CD4-positive, alpha-beta T cell treated with Interleukin-10 for 1 hour (primary cell): ENCODE data around the gene SRRM5.
"Not testable (repeated sequence)": the region's sequence is repeated elsewhere in the genome, so short reads cannot be mapped to it uniquely, and the experiment has no call there.

Experiments
- DNase-seq: peaks from one replicate; pipeline ENCODE4 v3.0.0-alpha.2; 2020

The SRRM5 gene

GRCh38 chr19:43616954-43617353 is 5.1 kb downstream of the SRRM5 start:
- no peak for DNase-seq

DNA sequence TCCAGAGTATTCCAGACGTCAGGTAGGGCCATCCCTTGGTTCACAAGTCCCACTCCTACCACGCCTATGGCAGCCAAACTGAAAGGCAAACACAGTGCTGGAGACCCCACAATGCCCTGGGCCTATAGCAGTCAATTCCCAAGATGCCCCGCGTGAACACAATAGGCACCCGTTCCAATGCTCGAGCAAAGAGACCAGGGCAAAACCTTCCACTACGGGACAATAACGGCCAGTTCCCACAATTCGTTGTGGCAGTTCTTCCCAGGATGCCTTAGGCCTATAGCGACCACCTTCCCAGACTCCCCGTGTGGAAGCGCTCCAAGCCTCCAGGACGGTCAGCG is 7.0 kb downstream of the SRRM5 start:
- DNase-seq: peak; percentile 46

- DNase-seq: peak; percentile 90
Measured at GRCh38 chr19:43619262-43620060, 7.6 kb downstream of the SRRM5 start, which contains the start of gene ZNF428. Gene ZNF428 (minus strand): TSS chr19:43619629. CDS start chr19:43614304, 5,325 bp downstream.

- peak; percentile 88 for DNase-seq
Measured at GRCh38 chr19:43620061-43621001, 8.4 kb downstream of the SRRM5 start.

DNA sequence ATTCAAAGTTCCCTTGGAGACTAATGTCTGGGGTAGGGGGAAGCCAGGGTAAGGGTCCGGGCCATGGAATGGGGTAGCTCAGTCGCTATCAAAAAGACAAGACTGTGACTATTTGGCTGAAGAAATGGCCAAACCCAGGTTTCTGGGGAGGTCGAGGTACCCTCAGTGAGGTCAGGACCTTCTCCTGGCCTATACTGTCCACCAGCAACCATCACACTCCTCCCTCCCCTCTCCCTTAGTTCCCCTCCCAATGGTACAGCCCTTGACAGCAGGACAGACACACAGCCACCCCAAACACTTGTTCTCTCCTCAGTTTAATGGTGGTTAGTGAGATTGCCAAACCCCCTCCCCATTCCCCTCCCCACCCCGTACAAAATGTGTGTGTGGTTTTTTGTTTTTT is 10.2 kb downstream of the SRRM5 start:
- no peak for DNase-seq

- DNase-seq: no peak
Measured at GRCh38 chr19:43622956-43623355, 11.1 kb downstream of the SRRM5 start.

- DNase-seq: peak; percentile 19
Measured at GRCh38 chr19:43623889-43624670, 12.2 kb downstream of the SRRM5 start.

- peak; percentile 88 for DNase-seq
Measured at GRCh38 chr19:43624933-43625332, 13.0 kb downstream of the SRRM5 start.

- DNase-seq: peak; percentile 15
Measured at GRCh38 chr19:43625918-43626579, 14.2 kb downstream of the SRRM5 start.

GRCh38 chr19:43626838-43627237 is 14.9 kb downstream of the SRRM5 start:
- no peak for DNase-seq

DNA sequence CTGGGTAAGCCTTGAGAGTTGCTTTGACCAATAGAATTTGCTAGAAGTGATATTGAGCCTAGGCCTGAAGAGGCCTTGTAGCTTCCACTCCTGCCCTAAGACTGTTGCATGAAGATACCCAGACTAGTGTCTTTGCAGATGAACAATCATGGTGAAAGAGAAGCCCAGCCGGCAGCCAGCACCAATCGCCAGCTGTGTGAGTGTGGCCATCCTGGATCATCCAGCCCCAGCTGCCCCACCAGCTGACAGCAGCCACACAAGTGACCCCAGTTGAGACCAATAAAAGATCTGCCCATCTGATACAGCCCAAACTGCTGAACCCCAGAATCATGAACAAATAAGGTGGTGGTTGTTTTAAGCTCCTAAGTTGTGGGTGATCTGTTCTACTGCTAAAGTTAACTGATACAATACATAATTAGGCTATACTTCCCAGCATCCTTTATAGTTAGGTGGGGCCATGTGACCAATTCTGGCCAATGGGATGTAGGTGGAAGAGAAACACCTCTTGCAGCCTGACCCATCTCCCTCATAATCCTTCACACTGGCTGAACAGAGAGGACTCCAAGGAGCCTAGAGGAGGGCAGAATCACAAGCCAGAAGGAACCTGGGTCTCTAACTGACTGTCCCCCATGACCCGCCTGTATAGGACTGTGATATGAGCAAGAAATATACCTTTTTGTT is 16.9 kb downstream of the SRRM5 start:
- DNase-seq: no peak

- no peak for DNase-seq
Measured at GRCh38 chr19:43631491-43631890, 19.6 kb downstream of the SRRM5 start.

GRCh38 chr19:43633520-43633919 is 21.6 kb downstream of the SRRM5 start:
- no peak for DNase-seq

GRCh38 chr19:43634068-43634467 is 22.2 kb downstream of the SRRM5 start:
- no peak for DNase-seq

GRCh38 chr19:43634506-43634871 is 22.6 kb downstream of the SRRM5 start:
- DNase-seq: no peak

DNA sequence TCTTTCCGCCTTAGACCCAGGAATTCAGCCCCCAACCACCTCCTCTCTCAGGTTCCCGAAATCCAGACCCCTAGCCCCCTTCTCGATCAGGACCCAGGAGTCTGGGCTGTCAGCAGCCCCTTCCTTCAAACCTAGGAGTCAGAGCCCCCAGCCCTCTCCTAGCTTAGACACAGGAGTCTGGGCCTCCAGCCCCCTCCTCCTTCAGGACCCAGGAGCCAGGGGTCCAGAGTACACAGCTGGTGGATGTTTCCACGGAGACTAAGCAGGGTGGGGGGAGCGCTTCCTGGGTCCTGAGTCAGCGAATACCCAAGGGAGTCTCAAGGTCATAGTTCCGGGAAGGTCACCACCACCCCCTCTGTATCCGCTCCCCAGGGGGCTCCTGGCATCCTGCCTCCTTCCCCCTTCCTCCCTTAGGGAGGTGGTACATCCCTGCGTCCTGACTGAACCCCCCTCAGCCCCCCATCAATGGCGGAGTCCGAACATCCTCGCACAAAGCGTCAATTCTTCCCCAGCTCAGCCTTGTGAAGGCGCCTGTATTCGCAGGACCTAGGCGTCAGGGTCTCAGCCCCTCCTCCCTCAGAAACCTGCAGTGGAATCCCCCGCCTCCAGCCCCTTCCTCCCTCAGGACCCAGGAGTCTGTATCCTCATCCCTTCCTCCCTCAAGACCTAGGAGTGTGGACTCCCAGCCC is 23.1 kb downstream of the SRRM5 start:
- no peak for DNase-seq

GRCh38 chr19:43635561-43635940 is 23.7 kb downstream of the SRRM5 start:
- not testable (repeated sequence) for DNase-seq

DNA sequence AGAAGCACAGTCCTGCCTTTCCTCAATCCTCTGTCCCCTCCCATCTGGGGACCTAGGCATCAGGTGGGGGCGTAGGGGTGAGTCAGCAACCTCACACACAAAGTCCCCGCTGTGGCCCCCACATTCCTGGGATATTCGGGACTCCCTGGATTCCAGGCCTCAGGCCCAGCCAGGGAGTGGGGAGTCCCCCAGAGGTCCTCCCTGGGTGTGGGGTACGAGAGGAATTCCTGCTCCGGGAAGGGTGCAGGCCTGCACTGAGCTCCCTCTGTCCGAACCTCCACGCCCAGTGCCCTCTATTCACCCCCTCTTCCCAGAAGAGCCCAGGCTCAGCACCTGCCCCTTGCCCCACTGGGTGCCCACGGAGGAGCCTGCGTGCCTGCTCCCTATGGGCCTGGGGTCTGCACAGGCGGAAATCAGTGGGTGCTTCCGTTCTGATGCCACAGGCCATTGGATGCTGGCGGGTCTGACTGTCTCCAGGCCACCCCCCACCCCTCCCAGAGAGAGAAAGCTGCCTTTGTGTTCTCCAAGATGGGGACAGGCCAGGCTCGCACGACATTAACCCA is 24.3 kb downstream of the SRRM5 start:
- DNase-seq: no peak

DNA sequence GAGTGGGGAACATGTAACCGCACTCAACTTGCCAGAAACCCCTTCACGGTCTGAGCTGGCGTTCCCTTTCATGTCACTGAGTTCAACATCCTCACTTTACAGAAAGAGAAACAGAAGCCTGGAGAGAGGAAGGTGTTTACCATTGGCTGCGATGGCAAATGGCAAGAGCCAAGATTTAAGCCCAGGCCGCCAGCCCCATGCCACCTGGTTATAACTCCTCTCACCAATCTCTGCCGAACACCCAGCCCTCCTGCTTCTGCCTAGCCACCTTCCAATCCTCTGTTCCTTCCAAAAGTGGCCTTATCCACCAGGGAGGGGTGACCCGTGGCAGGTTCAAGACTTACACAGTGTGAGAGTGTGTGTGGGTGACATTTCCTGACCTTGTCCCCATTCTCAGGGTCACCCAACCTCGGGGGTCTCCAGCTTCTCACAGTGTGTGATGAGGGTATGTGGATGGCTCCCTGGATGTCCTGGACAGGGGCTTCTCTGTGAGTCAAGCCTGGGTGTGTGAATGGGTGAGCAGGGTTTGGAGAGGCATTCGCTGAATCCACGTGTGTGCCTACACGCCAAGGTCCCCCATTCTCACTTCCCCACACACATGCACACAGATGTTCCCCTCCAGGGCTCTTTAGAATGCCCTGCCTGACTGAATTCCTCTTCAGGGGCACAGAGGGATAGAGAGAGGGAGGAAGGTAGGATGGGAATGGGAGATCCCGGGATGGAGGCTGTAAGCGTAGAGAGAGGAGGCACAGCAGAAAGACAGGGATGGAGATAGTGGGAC is 26.5 kb downstream of the SRRM5 start:
- no peak for DNase-seq

- no peak for DNase-seq
Measured at GRCh38 chr19:43638995-43639518, 27.2 kb downstream of the SRRM5 start.
